CD4-positive, alpha-beta T cell treated with Interleukin-1 beta for 1 hour (primary cell): ENCODE results near the gene SCYL2.
"Not testable (repeated sequence)": the region's sequence is repeated elsewhere in the genome, so short reads cannot be mapped to it uniquely, and the experiment has no call there.

Experiments used
- DNase-seq, 2 donors: peaks; one replicate each; pipeline ENCODE4 v3.0.0-alpha.2; 2020 to 2022

Gene SCYL2

DNA sequence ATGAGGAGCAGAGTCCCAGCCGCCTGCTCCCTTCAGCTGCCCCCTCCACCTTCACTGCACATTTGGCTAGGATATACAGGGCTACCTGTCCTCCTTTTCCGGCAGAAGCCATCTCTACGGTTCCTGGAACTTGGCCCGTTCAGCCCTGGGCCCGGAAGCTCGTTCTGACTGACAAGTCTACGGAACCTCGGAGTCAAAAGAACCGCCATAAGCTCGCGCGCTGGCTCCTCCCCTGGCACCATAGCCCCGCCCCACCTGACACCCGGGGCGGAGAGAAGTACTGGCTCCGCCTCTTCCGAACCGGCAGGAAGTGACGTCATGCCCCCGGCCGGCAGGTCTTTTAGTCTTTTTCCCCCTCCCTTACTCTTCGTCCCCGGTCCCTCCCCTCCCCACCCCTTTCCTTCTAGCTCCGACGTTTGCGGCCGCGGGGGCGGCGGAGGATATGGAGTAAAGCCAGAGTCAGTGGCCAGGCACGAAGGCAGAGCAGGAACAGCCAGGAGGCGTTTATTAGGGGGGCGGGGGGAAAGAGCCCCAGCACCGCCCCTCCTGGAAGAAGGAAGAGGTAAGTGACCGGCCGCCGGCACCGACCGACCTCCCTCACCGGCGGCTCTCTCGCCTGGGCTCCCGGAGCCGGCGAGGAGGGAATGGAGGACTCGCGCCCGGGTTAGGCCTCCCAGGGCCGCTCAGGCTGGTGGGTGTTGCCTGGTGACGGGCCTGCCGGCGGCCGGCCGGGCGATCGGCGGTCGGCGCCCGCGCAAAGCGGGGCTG, at the start of gene SCYL2, which contains the start of gene DEPDC4:
Gene SCYL2, plus strand, starts transcription at position 343 of the 768 bp plus-strand sequence. CDS start 15,794 bp downstream, outside the sequence.
Gene DEPDC4, minus strand, starts transcription at position 245 of the 768 bp plus-strand sequence. Its CDS starts 3 bp downstream, at position 242.
- peak; percentile 92 to 94 for DNase-seq

DNA sequence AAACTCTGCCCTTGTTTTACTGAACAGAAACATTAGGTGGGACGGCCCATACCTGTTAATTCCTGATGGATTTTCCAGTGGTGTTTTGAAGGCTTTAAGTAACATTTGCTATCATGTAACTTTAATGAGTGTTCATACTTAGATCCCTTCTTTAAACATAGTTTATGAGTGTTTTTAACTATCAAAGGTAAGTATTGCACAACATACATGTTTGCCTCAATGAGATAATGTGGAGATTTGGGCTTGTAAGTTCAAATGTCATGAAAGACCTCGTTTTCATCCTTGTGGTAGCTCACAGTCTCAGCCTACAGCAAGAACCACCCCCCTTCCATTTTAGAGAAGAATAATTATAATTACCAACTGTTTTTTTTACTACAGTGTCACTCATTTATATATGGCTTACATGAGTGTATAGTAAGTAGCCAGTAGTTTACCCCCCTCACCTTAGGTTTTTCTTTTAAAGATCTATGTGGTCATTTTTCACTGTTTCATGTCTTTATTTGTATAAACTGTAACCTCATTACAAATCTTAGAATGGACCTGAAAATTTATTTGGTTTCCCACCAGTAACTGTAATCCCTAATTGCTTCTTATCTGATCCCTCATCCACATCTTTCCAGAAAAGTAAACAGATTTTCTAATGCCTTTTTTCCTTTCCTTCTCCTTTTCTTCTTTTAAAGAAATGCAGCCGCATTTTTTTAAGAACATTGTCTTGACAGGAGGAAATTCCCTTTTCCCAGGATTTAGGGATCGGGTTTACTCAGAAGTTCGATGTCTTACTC, 47.5 kb upstream of the SCYL2 start:
- no peak for DNase-seq

DNA sequence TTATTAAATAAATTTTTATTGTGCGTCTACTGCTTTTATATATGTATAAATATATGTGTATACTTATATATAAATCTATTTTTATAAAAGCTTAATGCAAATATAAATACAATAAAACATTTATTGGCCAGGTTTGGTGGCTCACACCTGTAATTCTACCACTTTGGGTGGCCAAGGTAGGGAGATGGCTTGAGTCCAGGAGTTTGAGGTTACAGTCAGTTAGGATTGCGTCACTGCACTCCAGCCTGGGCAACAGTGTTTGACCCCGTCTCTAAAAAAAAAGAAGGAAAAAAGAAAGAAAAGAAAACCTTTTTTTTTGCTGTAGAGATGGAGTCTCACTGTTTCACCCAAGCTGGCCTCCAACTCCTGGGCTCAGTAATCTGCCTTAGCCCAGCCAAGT, 45.5 kb upstream of the SCYL2 start:
- DNase-seq, result no peak

GRCh38 chr12:100222173-100222572, 44.8 kb upstream of the SCYL2 start:
- not testable (repeated sequence) for DNase-seq

- no peak for DNase-seq
Observed at GRCh38 chr12:100225491-100225890, 41.5 kb upstream of the SCYL2 start.

- DNase-seq, result no peak
Observed at GRCh38 chr12:100229036-100229635, 37.8 kb upstream of the SCYL2 start.

GRCh38 chr12:100229876-100230275, 37.1 kb upstream of the SCYL2 start:
- no peak for DNase-seq

DNA sequence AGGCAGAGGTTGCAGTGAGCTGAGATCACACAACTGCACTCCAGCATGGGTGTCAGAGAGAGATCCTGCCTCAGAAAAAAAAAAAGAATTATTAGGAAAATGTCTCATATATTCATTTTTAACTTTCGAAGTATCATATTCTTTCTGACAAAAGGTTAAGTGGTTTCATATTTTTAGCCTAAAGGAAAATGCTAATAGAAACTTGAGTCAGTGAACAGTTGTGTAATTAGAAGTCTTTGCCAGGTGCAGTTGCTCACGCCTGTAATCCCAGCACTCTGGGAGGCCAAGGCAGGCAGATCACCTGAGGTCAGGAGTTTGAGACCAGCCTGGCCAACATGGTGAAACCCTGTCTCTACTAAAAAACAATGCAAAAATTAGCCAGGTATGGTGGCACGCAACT, 35.1 kb upstream of the SCYL2 start:
- not testable (repeated sequence) for DNase-seq

- DNase-seq, result no peak
Observed at GRCh38 chr12:100234166-100234565, 32.8 kb upstream of the SCYL2 start.

DNA sequence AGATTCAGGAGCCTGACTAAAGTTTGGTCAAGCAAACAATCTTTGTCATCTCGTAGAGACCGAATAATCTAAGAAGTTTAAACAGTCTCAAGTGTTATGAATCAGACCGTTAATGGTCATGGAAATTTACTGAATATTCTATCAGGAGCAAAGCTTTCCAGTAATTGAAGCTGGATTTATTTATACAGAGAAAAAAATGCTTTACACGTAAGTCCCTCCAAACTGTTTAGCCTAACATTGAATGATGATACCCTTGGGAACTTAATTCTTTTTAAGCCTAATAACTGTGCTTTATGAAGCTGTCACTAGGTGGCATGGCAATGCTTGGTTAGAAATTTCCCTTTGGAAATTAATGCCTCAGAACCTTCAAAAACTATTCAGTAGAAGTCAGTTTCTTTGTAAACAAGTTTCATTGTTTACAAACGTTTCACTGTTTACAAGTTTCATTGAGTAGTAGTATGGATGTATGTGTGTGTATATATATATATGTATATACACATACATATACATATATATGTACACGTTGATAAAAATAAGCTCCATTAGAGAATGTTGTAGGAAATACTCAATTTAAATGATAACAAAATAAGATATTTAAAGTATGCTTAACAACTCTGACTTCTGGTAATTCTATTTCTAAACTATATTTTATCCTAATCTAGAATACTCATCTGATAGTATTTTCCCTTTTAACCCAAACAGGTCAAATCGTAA, 32.2 kb upstream of the SCYL2 start:
- peak in 1 of 2 donors; percentile 29 for DNase-seq

- DNase-seq, result no peak
Observed at GRCh38 chr12:100238801-100239200, 28.2 kb upstream of the SCYL2 start.

DNA sequence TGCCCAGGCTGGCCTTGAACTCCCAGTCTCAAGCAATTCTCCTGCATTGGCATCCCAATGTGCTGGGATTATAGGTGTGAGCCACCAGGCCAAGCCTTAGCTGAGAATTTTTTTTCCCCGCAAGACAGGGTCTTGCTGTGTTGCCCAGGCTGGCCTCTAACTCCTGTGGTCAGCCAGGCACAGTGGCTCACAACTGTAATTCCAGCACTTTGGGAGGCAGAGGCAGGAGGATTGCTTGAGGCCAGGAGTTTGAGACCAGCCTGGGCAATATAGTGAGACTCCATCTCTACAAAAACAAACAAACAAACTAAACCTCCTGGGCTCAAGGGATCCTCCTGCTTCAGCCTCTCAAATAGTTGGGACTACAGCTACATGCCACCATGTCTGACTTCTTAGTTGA, 27.4 kb upstream of the SCYL2 start:
- DNase-seq, result no peak

DNA sequence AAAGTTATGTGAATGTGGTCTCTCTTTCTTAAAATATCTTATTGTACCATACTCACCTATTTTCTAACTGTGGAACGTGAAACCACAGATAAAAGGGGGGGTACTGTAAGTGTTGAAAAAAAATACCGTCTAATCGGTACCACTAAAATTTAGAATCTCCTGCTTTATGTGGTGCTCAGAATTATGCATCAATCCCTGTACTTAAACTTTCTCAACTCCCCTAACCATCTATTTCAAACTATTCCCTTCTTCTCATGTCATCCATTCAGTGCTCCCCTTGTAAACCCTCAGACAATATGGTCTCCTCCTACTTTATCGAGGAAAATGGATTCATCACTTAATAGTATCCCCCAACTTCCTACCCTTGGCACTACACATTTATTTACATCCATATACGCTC, 23.8 kb upstream of the SCYL2 start:
- no peak for DNase-seq

DNA sequence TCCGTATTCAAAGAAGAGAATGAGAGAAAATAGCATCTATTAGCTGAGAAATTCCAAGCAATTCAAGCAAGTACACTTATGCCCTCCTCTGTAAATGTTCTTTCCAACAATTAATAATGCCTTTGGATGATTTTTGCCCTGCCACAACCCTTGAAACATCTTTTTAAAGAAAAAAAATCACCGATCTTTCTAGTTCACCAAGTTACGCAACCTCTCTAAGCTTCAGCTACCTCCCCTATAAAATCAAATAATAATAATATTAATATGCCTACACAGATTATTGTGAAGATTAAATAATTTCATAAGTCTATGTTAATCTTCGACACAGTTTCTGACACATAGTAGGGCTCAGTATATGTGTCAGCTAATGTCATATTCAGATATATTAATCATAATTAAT, 19.2 kb upstream of the SCYL2 start:
- no peak for DNase-seq

- no peak for DNase-seq
Observed at GRCh38 chr12:100248886-100249285, 18.1 kb upstream of the SCYL2 start.

GRCh38 chr12:100249941-100250340, 17.0 kb upstream of the SCYL2 start:
- DNase-seq, result no peak

- no peak for DNase-seq
Observed at GRCh38 chr12:100251917-100252316, 15.1 kb upstream of the SCYL2 start.

- no peak for DNase-seq
Observed at GRCh38 chr12:100253437-100253836, 13.5 kb upstream of the SCYL2 start.

GRCh38 chr12:100254876-100255275, 12.1 kb upstream of the SCYL2 start:
- DNase-seq, result no peak

GRCh38 chr12:100258127-100258526, 8.8 kb upstream of the SCYL2 start:
- no peak for DNase-seq

GRCh38 chr12:100263131-100263530, 3.8 kb upstream of the SCYL2 start:
- DNase-seq, result no peak

GRCh38 chr12:100265107-100265506, 1.9 kb upstream of the SCYL2 start:
- not testable (repeated sequence) for DNase-seq
